HG03378 (cell line): ENCODE data around the gene RAP1A.
"Not testable (repeated sequence)": the region's sequence is repeated elsewhere in the genome, so short reads cannot be mapped to it uniquely, and the experiment has no call there.

ENCODE experiments used
- ATAC-seq: cut with Tn5 transposase; IDR thresholded peaks from one replicate; pipeline ENCODE4 v1.9.1; 2021; ENCODE audit warnings: mild to moderate bottlenecking, moderate library complexity; ENCODE audit not compliant: unreplicated experiment

RAP1A gene

GRCh38 chr1:111660204-111661150 is 40.9 kb downstream of the RAP1A start:
- ATAC-seq = no peak

DNA sequence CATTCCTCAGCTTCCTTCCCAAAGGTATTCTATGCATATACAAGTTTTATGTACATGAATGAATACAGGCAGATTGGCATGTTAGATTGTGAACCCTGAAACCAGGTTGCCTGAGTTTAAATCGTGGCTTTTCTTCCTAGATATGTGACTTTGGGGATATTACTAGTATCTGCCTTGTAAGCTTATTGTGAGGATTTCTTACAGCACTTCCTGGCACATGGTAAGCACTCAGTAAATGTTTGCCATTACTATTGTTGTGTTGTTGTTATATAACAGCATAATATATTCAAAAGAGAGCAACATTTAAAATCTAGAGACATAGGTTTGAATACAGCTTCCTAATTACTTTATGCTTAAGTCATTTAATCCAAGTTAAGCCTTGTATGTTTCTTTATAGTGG is 45.1 kb downstream of the RAP1A start:
- ATAC-seq = no peak

DNA sequence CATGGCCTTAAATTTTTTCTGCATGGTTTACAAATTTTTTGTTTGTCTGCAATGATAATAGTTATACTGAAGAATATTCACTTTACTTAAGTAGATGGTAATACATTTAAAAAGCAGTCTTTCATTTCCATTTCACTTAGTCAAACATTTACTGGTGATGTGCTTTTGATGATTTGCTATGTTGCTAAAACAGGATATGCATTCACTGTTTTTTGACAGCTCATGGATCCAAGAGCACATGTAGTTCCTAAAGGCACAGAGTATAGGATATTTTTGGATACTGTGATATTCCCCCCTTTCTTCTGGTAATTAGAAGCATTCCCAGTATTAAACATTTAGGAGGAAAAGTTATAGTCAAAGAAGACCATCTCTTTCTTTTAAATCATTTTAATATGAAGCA is 45.9 kb downstream of the RAP1A start:
- ATAC-seq = no peak

DNA sequence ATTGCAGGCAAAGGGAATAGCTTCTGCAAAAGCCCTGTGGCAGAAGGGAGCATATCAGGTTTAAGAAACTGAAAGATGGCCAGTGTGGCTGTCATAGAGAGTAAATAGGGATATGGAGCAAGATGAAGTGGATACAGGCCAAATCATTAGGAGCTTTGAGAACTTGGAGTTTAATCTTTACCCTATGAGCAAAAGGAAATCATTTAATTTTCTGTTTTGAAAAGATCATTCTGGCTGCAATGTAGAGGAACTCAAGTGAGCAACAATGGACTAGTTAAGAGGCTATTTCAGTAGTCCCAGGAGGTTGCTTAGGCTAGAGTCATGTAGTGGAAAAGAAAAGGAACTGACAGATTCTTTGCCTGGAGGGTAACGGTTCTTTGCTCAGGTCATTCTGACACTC is 47.2 kb downstream of the RAP1A start:
- no peak for ATAC-seq

- ATAC-seq = no peak
Observed at GRCh38 chr1:111669268-111669667, 49.7 kb downstream of the RAP1A start.

GRCh38 chr1:111671852-111672251 is 52.3 kb downstream of the RAP1A start:
- no peak for ATAC-seq

DNA sequence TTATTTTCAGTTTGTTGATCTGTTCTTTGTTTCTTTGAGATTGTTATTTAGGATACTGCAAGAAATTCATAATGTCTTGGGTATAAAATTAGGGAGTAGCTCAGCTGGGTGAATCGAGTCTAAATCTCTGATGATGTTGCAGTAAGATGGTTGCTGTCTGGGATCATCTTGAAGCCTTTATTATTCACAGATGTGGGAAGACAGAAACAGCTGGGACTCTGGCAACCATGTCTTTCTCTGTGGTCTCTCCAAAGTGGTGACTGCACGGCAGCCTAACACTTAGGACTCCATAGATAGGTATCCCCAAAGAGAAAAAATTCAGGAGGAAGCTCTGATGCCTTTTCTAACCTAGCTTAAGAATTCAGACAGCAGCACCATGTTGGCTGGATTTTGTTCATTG is 52.7 kb downstream of the RAP1A start:
- no peak for ATAC-seq

- no peak for ATAC-seq
Observed at GRCh38 chr1:111677604-111678003, 58.0 kb downstream of the RAP1A start.

GRCh38 chr1:111679541-111679940 is 60.0 kb downstream of the RAP1A start:
- ATAC-seq = no peak

DNA sequence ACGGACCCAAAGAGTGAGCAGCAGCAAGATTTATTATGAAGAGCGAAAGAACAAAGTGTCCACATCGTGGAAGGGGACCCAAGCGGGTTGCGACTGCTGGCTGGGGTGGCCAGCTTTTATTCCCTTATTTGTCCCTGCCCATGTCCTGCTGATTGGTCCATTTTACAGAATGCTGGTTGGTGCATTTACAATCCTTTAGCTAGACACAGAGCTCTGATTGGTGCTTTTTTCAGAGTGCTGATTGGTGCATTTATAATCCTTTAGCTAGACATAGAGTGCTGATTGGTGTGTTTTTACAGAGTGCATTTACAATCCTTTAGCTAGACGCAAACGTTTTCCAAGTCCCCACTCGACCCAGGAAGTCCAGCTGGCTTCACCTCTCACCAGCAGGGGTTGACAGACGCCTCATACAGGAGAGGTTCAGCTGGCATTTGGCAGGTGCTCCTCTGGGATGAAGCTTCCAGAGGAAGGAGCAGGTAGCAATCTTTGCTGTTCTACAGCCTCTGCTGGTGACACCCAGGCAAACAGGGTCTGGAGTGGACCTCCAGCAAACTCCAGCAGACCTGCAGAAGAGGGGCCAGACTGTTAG is 60.7 kb downstream of the RAP1A start:
- ATAC-seq = not testable (repeated sequence)

- not testable (repeated sequence) for ATAC-seq
Observed at GRCh38 chr1:111685293-111686153, 65.9 kb downstream of the RAP1A start.

- ATAC-seq = no peak
Observed at GRCh38 chr1:111690306-111690617, 70.7 kb downstream of the RAP1A start.

GRCh38 chr1:111691886-111692285 is 72.3 kb downstream of the RAP1A start:
- no peak for ATAC-seq

- ATAC-seq = no peak
Observed at GRCh38 chr1:111695801-111696200, 76.2 kb downstream of the RAP1A start.

DNA sequence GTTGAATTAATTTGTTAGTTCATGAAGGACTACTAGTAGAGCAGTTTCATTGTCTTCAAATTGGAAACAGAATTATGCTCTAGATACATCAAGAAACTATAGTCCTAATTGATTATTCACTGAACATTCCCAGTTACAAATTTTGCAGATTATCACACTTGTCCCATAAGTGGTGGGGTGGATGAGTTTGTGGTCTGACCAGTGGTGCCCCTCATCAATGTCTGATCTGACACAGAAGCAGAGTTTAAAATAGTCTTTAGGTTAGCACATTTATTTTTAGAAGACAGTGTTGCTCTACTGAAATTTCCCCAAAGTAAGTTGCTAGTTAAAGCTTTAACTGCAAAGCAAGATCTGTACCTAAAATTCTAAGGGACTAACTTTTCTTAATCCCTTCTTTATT is 76.7 kb downstream of the RAP1A start:
- ATAC-seq = no peak

DNA sequence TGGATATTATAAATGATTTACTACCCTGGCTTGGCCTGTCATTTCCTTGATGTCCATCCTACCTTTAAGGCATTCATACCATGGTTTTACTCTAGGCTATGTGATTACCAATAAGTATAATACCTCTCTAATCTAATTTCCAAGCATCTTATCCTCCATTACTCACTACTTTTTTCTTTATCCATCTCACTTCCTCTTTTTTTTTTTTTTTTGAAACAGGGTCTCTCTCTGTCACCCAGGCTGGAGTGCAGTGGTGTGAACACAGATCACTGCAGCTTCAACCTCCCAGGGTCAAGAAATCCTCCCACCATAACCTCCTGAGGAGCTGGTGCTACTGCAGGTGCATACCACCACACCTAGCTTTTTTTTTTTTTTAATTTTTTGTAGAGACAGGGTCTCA is 79.7 kb downstream of the RAP1A start:
- ATAC-seq = no peak

GRCh38 chr1:111702504-111703050 is 83.0 kb downstream of the RAP1A start:
- no peak for ATAC-seq

GRCh38 chr1:111704240-111704639 is 84.7 kb downstream of the RAP1A start:
- ATAC-seq = no peak

- ATAC-seq = no peak
Observed at GRCh38 chr1:111704776-111705175, 85.2 kb downstream of the RAP1A start.

DNA sequence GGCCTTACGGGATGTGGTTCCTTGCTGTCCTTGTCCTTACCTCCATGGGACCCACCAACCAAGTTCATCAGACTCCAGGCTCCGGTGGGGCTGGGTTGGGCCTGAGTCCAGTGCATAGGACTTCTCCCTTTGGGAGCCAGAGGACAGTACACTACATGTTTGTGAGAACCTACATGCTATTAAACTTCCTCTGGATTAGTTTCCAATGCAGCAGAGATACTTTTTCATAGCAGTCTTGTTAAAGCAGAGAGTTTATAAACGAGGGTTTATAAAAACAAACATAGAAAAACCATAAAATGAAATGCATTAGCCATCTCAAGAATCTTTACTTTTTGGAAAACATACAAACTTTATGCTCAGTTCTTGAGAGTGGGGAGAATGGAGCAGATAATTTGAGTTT is 86.3 kb downstream of the RAP1A start:
- no peak for ATAC-seq

- ATAC-seq = no peak
Observed at GRCh38 chr1:111706921-111707320, 87.3 kb downstream of the RAP1A start.
